ENCODE results near the gene LZTS2.

DNA sequence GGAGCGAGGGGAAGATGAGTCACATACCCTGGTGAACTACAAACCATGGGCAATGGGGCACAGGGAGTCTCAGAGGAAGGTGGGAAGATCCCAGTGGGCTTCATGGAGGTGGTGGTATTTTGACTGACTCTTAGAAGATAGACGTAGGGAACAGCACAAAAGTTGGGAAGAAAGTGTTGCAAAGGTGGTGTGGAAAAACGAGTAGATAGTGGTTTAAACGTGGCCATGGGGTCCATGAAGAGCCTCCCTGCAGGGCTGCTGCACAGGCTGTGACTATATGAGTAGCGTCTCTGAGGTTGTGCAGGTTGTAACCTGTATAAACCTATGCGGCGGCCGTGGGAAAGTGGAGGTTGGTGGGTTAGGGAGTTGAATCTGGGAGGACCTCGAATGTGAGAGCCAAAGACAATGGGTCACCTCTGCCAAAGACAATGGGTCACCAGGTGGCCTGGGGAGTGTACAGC is 13.8 kb downstream of the LZTS2 start:
- no peak for TF ChIP-seq POLR2AphosphoS5 (IDR thresholded peaks at IDR 0.05; ENCODE audit: borderline replicate concordance, low read depth, low read length)
- TF ChIP-seq EZH2 (IDR thresholded peaks at IDR 0.05): no peak
